A673 (cell line): ENCODE measurements around the gene SPPL3.

Experiments
- CTCF ChIP-seq: fragments of 300-800, 200-600 bp; sonication (generic); conservative IDR thresholded peaks from 2 replicates; pipeline ENCODE4 v1.5.1; 2017; ENCODE audit warnings: low read depth, mild to moderate bottlenecking, antibody characterized with exemption, low read length, moderate library complexity, mixed read lengths
- EZH2 ChIP-seq: fragments of 200-600 bp; sonication (generic); IDR thresholded peaks from 2 replicates; pipeline ENCODE4 v1.6.1; 2017; ENCODE audit warnings: borderline replicate concordance, low read depth, mild to moderate bottlenecking, mixed read lengths, antibody characterized with exemption, low read length; ENCODE audit not compliant: poor library complexity, severe bottlenecking

- TF ChIP-seq CTCF (no peak), EZH2 (no peak)
Measured at GRCh38 chr12:120784804-120785203, 119.4 kb downstream of the SPPL3 start.
